GM19452 (cell line): ENCODE measurements around the gene PRICKLE2.

ENCODE experiments used
- ATAC-seq: cut with Tn5 transposase; IDR thresholded peaks from one replicate; pipeline ENCODE4 v1.9.1; 2021; ENCODE audit not compliant: unreplicated experiment

PRICKLE2 gene

DNA sequence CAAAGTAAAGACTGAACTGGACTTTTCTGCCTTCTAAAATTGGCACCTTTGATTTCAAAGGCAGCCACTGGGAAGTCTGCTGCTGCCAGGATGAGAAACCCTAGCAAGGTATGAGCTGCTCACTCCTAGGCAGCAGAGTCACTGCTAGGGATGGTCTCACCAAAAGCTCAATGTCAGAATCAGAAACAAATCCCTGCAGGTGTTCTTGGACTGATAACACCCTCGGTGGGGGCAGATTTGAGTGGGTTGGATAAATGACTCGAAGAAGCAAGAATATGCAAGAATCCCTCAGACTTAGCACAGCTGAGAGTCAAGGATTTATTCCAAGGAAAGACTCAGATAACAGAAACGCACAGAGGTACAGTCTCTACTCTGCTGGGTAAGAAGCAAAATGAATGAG is 90.4 kb downstream of the PRICKLE2 start:
- ATAC-seq: no peak

DNA sequence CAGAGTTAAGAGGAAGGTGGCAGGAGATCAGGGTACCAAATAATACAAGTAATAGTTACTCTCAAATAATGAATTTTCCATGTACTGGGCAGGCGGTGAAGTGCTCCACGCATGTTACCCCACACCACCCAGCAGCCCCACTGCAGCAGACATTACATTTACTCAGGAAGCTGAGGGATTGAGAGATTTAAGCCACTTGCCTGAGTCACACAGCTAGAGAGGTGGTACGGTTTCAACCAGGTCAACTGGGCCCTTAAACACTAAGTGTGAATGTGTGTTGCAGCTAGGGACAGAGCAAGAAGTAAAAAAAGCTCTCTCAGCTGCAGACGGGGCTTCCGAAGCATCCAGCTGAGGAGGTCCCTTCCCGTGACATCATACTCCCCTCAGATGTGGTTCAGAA is 91.3 kb downstream of the PRICKLE2 start:
- ATAC-seq: no peak

DNA sequence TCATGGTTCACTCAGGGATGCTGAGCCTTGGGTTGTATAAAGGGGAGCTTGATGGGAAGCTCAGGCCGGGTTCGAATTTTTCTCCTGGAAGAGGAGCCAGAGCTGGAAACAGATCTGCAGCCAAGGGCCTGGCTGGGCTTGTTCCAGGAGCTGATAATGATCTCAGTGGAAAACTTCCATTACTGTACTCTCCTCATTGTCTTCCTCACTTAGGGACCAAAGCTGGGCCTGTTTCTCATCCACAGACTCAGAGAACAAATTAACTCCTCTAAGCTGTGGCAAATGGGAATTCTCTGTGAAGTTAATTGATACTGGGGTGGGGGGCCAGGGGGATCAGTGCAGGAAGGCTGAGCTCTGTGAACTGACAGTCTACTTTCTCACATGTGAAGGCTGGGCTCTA is 92.0 kb downstream of the PRICKLE2 start:
- no peak for ATAC-seq

DNA sequence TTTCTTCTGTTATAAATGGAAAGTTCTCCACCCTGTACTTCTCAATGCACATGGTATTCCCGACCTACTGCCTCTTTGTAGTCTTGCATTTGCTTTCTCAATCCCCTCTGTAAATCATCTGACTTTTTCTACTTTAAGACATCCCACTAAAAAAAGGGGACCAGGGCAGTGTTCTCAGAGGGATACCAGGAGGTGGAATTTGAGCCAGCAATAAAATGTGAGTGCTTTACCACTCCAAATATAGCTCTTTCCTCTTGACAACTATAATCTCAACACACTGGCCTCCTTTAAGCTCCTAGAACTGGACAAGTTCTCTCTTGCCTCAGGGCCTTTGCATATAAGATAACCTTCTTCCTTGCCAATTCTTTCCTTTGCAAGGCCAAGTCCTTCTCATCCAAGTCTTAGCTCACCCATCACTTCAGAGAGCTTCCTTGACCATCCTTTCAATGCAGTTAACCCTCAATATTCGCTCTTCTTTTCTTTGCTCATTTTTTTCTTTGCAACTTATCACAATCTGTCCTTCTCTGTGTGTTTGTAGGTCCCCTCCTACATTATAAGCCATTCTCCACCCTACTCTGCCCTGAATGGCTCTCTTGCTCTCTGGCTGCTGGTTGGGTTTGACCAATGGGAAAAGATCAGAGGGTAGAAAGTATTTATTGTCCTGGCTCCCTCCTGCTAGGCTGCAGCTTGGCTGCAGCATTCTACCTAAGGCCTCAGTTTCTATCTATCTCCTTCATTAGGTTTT is 93.4 kb downstream of the PRICKLE2 start:
- ATAC-seq: no peak

GRCh38 chr3:64130436-64130835 is 94.8 kb downstream of the PRICKLE2 start:
- no peak for ATAC-seq

GRCh38 chr3:64129581-64129980 is 95.7 kb downstream of the PRICKLE2 start:
- ATAC-seq: no peak

DNA sequence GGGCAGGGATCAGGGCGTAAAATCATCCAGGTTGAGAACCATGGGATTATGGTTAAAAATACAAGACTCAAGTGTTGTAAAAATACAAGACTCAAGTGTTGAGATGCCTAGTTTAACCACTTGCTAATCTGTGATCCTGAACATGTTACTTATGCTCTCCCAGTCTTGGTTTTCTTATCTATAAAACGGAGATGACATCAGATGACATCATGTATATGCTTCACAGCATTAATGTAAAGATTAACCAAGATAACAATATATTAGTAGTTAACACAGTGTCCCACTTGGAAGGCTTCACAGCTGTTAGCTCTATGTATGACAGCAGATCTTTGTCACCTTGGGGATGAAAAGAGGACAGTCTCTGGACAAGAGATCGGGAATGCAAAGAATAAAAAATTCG is 96.2 kb downstream of the PRICKLE2 start:
- ATAC-seq: no peak

- no peak for ATAC-seq
These were observed 99.7 kb downstream of the PRICKLE2 start for GRCh38 chr3:64125561-64125960.

DNA sequence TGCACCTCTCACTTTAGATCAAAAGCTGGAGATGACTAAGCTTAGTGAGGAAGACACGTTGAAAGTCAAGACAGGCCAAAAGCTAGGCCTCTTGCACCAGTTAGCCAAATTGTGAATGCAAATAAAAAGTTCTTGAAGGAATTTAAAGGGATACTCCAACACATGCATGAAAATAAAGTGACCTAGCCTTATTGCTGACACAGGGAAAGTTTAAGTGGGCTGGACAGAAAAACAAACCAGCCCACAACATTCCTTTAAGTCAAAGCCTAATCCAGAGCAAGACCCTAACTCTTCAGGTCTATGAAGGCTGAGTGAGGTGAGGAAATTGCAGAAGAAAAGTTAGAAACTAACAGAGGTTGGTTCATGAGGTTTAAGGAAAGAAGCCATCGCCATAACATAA is 101.3 kb downstream of the PRICKLE2 start:
- ATAC-seq: no peak

DNA sequence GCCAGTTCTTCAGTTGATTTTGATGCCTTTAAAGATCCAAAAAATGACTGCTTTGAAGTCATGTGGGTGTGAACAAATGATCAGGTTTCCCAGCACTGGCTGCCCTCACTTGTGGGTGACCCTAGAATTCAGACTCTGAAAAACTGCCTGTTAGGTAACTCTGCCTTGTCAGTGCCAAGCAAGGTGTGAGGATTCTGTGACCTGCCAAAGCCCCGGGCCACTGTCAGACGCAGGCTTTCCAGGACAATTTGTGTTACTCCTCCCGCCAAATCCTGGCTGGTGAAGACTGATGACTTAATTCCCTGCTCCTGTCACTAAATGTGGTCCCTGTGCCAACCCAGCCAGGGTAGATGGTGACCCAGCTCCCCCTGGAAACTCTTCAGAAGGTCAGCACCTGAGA is 102.8 kb downstream of the PRICKLE2 start:
- ATAC-seq: no peak

GRCh38 chr3:64121750-64122311 is 103.4 kb downstream of the PRICKLE2 start:
- no peak for ATAC-seq

DNA sequence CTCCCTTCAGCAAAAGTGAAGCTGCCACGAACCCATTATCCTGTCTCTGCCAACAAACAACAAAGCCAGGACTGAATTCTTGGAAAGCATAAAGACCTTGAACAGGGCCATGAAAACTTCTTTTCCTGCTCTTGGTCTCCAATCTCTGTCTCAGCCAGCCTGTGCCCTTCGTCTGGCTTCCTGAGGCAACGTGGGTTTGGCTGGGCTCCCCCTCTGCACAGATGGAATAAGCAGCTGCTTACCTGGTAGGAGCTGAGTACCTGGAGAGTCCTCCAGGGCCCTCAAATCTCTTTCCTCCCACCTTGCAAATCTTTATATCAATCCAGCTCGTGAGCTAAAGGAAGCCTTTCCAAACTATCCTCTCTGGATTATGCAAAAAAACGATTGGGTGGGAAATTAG is 104.4 kb downstream of the PRICKLE2 start:
- ATAC-seq: no peak

GRCh38 chr3:64117483-64117882 is 107.8 kb downstream of the PRICKLE2 start:
- no peak for ATAC-seq

DNA sequence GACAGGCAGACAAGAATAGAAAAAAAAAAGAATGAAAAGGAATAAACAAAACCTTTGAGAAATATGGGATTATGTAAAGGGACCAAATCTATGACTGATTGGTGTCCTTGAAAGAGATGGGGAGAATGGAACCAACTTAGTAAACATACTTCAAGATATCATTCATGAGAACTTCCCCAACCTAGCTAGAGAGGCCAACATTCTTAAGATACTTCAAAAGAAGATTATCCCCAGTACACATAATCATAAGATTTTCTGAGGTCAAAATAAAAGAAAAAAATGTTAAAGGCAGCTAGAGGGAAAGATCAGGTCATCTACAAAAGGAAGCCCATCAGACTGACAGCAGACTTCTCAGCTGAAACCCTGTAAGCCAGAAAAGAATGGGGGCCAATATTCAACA is 110.6 kb downstream of the PRICKLE2 start:
- no peak for ATAC-seq

GRCh38 chr3:64111872-64112271 is 113.4 kb downstream of the PRICKLE2 start:
- ATAC-seq: no peak

DNA sequence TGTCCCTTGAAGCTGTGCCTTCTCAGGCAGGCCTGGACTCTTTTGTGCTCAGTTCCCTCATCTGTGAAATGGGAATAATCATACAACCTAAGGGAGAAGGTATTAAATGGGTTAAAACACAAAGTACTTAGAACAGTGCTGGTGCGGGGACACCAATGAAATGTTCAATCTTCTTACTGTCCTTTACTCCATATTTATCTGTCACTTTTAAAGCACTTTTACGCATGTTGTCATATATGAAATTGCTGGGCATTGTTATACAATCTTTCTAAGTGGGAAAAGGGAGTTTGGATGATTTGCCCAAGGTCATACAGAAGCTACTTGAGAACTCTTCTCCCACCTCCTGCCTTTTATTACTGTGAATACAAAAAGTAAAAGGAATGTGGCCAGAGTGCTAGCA is 114.2 kb downstream of the PRICKLE2 start:
- ATAC-seq: no peak

DNA sequence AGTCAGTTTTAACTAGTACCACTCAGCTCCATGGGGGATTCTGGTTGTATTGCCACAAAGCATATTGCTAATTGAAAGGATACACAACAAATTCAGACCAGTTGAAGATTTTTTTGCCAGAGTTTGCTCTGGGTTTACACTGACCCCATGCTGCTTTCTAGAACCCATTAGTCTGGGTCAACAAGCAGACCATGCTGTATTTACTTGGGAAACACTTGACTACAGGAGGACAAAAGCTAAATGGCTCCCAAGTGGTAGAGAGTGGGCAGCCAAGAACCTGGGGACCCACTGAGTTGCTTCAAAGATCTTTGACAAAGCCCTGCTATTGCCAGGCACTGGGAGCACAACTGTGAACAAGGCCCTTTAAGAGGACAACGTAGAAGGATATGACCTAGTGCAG is 115.2 kb downstream of the PRICKLE2 start:
- no peak for ATAC-seq

DNA sequence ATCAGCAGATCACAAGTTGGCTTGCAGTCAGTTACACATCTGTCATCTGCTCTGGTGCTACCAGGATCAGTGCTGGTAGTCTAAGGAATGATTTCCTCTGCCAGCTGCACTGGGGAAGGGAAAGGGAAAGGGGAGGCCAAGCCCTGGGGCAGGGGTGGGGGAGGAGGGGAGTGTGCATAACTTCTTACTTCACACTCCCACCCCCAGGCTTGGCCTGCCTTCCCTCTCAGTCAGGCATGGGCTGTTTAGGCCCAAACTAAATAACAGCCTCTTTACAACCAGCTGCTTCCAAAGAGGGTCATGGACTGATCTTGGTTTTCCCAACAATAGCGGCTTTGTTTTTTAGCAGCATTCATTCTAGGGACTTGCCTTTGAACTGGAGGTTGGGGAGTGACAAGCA is 115.8 kb downstream of the PRICKLE2 start:
- ATAC-seq: no peak

- no peak for ATAC-seq
These were observed 116.4 kb downstream of the PRICKLE2 start for GRCh38 chr3:64108784-64109317.

GRCh38 chr3:64108231-64108630 is 117.0 kb downstream of the PRICKLE2 start:
- ATAC-seq: no peak

GRCh38 chr3:64107190-64107589 is 118.1 kb downstream of the PRICKLE2 start:
- ATAC-seq: no peak

GRCh38 chr3:64105816-64106215 is 119.5 kb downstream of the PRICKLE2 start:
- ATAC-seq: no peak

DNA sequence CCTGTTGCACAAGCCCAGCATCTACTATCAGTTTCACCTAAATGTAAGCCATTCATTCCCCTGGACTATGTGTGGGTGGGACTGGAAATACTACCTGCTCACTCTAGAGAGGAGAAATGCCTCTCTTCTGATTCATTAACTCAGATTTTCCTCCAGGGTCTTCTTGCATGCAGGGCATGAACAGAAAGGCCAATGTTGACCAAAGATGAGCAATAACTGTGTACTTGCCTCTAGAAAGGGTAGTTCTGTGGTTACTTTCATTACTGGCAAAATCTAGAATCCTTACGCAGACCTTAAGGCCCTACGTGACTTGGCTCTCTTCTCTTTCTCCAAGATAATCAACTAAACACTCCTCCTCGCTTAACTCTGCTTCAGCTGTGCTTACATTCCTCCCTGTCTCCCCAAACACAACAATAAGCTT is 120.6 kb downstream of the PRICKLE2 start:
- ATAC-seq: no peak
